ENCODE data around the gene NOP9. TPM values are rescaled to one million over a fixed set of nuclear protein-coding genes. Genes with fewer than 3 reads are reported as not detected.
"Not testable (repeated sequence)": the region's sequence is repeated elsewhere in the genome, so short reads cannot be mapped to it uniquely, and the experiment has no call there.

NOP9 gene
- total RNA-seq, 4 donors from 2014 or later = 13.9 to 22.2 (median 17.8) TPM

DNA sequence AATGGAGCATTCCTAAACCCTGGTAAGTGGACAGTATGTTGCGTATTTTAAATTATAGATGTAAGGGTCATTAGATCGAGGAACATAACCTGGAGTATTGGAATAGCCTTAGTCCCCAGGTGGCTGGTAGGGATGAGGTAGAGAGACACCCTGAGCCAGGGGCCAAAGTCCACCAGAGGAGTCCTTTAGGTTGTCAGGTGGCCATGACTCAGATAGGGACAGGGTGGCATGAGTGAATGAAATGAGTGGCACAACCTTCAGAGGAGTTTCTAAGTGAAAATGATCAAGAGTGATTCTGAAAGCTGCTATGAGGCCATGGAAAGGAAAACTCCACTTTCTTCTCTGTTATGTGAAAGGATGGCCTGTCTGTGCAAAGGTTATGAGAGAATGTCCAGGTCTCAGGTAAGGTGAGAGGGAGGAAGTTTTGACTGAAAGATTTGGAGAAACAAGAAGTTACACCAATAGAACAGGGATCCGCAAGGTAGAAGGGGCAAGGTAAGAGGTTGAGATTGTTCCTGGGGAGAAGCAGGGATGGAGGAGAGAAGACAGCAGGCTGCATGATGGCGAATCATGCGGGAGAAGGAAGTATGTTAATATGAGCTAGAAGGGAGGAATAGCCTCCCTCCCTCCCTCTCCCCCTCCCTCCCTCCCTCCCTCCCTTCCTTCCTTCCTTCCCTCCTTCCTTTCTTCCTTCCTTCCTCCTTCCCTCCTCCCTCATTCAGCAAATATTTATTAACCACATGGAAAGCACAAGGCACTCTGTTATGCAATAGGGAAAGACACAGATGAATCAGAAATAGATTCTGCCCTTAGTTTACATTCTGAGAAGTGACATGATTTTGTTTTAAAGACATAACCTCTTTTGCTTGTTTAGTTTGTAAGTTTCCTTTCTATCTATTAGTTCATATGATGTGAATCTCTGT lies 54.2 kb downstream of the NOP9 start:
- ATAC-seq (ENCODE audit: low FRiP score) = no peak
- TF ChIP-seq, protein P1, sequence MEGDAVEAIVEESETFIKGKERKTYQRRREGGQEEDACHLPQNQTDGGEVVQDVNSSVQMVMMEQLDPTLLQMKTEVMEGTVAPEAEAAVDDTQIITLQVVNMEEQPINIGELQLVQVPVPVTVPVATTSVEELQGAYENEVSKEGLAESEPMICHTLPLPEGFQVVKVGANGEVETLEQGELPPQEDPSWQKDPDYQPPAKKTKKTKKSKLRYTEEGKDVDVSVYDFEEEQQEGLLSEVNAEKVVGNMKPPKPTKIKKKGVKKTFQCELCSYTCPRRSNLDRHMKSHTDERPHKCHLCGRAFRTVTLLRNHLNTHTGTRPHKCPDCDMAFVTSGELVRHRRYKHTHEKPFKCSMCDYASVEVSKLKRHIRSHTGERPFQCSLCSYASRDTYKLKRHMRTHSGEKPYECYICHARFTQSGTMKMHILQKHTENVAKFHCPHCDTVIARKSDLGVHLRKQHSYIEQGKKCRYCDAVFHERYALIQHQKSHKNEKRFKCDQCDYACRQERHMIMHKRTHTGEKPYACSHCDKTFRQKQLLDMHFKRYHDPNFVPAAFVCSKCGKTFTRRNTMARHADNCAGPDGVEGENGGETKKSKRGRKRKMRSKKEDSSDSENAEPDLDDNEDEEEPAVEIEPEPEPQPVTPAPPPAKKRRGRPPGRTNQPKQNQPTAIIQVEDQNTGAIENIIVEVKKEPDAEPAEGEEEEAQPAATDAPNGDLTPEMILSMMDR (IDR thresholded peaks at IDR 0.05) = no peak
- no peak for DNase-seq (ENCODE audit: low spot score)

- ATAC-seq (ENCODE audit: low FRiP score); DNase-seq (ENCODE audit: low spot score): not testable (repeated sequence)
Measured at GRCh38 chr14:24354482-24354825, 54.8 kb downstream of the NOP9 start.

GRCh38 chr14:24355009-24355408 lies 55.4 kb downstream of the NOP9 start:
- no peak for ATAC-seq (ENCODE audit: low FRiP score)

DNA sequence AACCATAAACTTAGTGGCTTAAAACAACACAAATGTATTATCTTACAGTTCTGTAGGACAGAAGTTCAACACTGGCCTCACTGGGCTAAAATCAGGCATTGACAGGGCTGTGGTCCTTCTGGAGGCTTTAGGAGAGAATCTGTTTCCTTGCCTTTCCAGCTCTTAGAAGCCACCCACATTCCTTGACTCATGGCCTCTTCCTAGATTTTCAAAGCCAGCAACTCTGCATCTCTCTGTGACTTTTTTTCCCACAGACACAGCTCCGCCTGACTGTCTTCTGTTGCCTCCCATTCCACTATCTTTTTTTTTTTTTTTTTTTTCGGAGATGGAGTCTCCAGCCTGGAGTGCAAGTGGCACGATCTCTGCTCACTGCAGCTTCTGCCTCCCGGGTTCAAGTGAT lies 56.6 kb downstream of the NOP9 start:
- DNase-seq (ENCODE audit: low spot score) (no peak), ATAC-seq (ENCODE audit: low FRiP score) (no peak)
- TF ChIP-seq, protein P1 (IDR thresholded peaks at IDR 0.05) = no peak

More at GRCh38 chr14:24355009-24355408, 55.4 kb downstream of the NOP9 start:
- no peak for DNase-seq (ENCODE audit: low spot score)
- TF ChIP-seq, protein P1 (IDR thresholded peaks at IDR 0.05) = no peak

Small RNAs within 50 kb of the gene (small RNA-seq; reads per million reads assigned to genes)
- not detected for gene RF00026

Other genes with a start within 250 kb of the NOP9 start
- under 1 TPM; 0.06 to 0.72 (median 0.30) TPM for gene CARMIL3, start 247.8 kb upstream of the NOP9 start, total RNA-seq
- gene CPNE6, start 228.3 kb upstream of the NOP9 start, total RNA-seq = not detected
- 10 to 100 TPM; 33.6 to 53.4 (median 42.9) TPM for gene PCK2, start 205.5 kb upstream of the NOP9 start, total RNA-seq
- 10 to 100 TPM; 50.1 to 76.0 (median 54.4) TPM for gene DCAF11, start 185.1 kb upstream of the NOP9 start, total RNA-seq
- gene NRL, start 184.9 kb upstream of the NOP9 start, total RNA-seq = 1 to 10 TPM in 3 of 4 donors, under 1 TPM in 1; 0.94 to 4.3 (median 1.3) TPM
- 1 to 10 TPM in 2 of 4 donors, under 1 TPM in 1, not detected in 1; 0.96 to 2.8 (median 1.2) TPM for gene FITM1, start 169.2 kb upstream of the NOP9 start, total RNA-seq
- 100 to 1,000 TPM in 1 of 4 donors, 10 to 100 TPM in 3; 89.1 to 158 (median 96.8) TPM for gene PSME1, start 163.7 kb upstream of the NOP9 start, total RNA-seq
- 10 to 100 TPM in 2 of 4 donors, 1 to 10 TPM in 2; 6.3 to 15.3 (median 10.0) TPM for gene EMC9, start 158.3 kb upstream of the NOP9 start, total RNA-seq
- gene PSME2, start 153.2 kb upstream of the NOP9 start, total RNA-seq = 10 to 100 TPM; 32.8 to 86.4 (median 70.3) TPM
- 10 to 100 TPM; 26.6 to 64.2 (median 37.8) TPM for gene RNF31, start 152.4 kb upstream of the NOP9 start, total RNA-seq
- 100 to 1,000 TPM in 1 of 4 donors, 10 to 100 TPM in 3; 39.4 to 126 (median 66.3) TPM for gene IRF9, start 138.6 kb upstream of the NOP9 start, total RNA-seq
- 10 to 100 TPM in 3 of 4 donors, 1 to 10 TPM in 1; 6.7 to 31.4 (median 16.3) TPM for gene REC8, start 127.8 kb upstream of the NOP9 start, total RNA-seq
- 100 to 1,000 TPM in 1 of 4 donors, 10 to 100 TPM in 3; 24.1 to 108 (median 34.4) TPM for gene IPO4, start 111.0 kb upstream of the NOP9 start, total RNA-seq
- gene TM9SF1, start 104.4 kb upstream of the NOP9 start, total RNA-seq = 10 to 100 TPM; 54.9 to 65.5 (median 60.9) TPM
- gene TSSK4, start 94.2 kb upstream of the NOP9 start, total RNA-seq = under 1 TPM in 2 of 4 donors, not detected in 2; 0.36 to 0.46 TPM
- 10 to 100 TPM; 51.8 to 82.7 (median 64.7) TPM for gene CHMP4A, start 86.4 kb upstream of the NOP9 start, total RNA-seq
- 10 to 100 TPM in 3 of 4 donors, 1 to 10 TPM in 1; 9.0 to 18.1 (median 12.5) TPM for gene MDP1, start 83.8 kb upstream of the NOP9 start, total RNA-seq
- gene NEDD8, start 67.5 kb upstream of the NOP9 start, total RNA-seq = 100 to 1,000 TPM in 3 of 4 donors, 10 to 100 TPM in 1; 98.4 to 184 (median 126) TPM
- 10 to 100 TPM; 36.3 to 69.0 (median 47.0) TPM for gene GMPR2, start 66.9 kb upstream of the NOP9 start, total RNA-seq
- 10 to 100 TPM; 46.1 to 80.1 (median 63.6) TPM for gene TINF2, start 57.2 kb upstream of the NOP9 start, total RNA-seq
- gene TGM1, start 36.7 kb upstream of the NOP9 start, total RNA-seq = 100 to 1,000 TPM in 2 of 4 donors, 10 to 100 TPM in 1, 1 to 10 TPM in 1; 2.0 to 114 (median 79.1) TPM
- gene RABGGTA, start 28.3 kb upstream of the NOP9 start, total RNA-seq = 10 to 100 TPM; 20.7 to 30.9 (median 25.0) TPM
- 10 to 100 TPM; 14.3 to 42.5 (median 23.7) TPM for gene DHRS1, start 70 bp upstream of the NOP9 start, total RNA-seq
- 10 to 100 TPM in 3 of 4 donors, 1 to 10 TPM in 1; 9.1 to 23.8 (median 14.3) TPM for gene CIDEB, start 8.1 kb downstream of the NOP9 start, total RNA-seq
- 1 to 10 TPM; 4.7 to 9.0 (median 7.9) TPM for gene LTB4R2, start 10.3 kb downstream of the NOP9 start, total RNA-seq
- 10 to 100 TPM in 3 of 4 donors, 1 to 10 TPM in 1; 5.0 to 16.7 (median 12.6) TPM for gene LTB4R, start 11.7 kb downstream of the NOP9 start, total RNA-seq
- gene ADCY4, start 35.2 kb downstream of the NOP9 start, total RNA-seq = 100 to 1,000 TPM in 1 of 4 donors, 10 to 100 TPM in 2, 1 to 10 TPM in 1; 9.7 to 144 (median 45.6) TPM
- gene RIPK3, start 40.1 kb downstream of the NOP9 start, total RNA-seq = 10 to 100 TPM in 2 of 4 donors, 1 to 10 TPM in 2; 9.0 to 18.0 (median 13.2) TPM
- 10 to 100 TPM in 3 of 4 donors, 1 to 10 TPM in 1; 9.2 to 53.3 (median 23.3) TPM for gene NFATC4, start 68.3 kb downstream of the NOP9 start, total RNA-seq
- gene NYNRIN, start 99.2 kb downstream of the NOP9 start, total RNA-seq = 10 to 100 TPM in 3 of 4 donors, 1 to 10 TPM in 1; 4.6 to 24.9 (median 13.0) TPM
- gene CBLN3, start 129.8 kb downstream of the NOP9 start, total RNA-seq = 1 to 10 TPM; 1.2 to 4.4 (median 2.8) TPM
- 10 to 100 TPM; 32.1 to 77.1 (median 43.5) TPM for gene KHNYN, start 130.1 kb downstream of the NOP9 start, total RNA-seq
- gene SDR39U1, start 142.9 kb downstream of the NOP9 start, total RNA-seq = 10 to 100 TPM; 28.4 to 35.9 (median 31.8) TPM
- gene CMA1, start 208.4 kb downstream of the NOP9 start, total RNA-seq = 1 to 10 TPM in 1 of 4 donors, under 1 TPM in 1, not detected in 2; 0.84 to 1.4 TPM

Data from omental fat pad (tissue), 4 donors.